Activated T-cell treated with anti-CD3 and anti-CD28 coated beads, Interleukin-2, amount 50 U/mL, for 72 hours (primary cell): ENCODE results near the gene TRAF3IP1. TPM values are rescaled to one million over a fixed set of nuclear protein-coding genes. Genes with fewer than 3 reads are reported as not detected.
"Not testable (repeated sequence)": the region's sequence is repeated elsewhere in the genome, so short reads cannot be mapped to it uniquely, and the experiment has no call there.

Source experiments
- ATAC-seq, 2 donors: fragments of 150-1000 bp; cut with Tn5 transposase; replicated peaks in 1 of 2; 2 replicates each; pipeline ENCODE4 v1.10.0; 2021; ENCODE audit warnings: moderate library complexity in 2 of 2, mild to moderate bottlenecking in 1 of 2
- DNase-seq, 2 donors: peaks; one replicate each; pipeline ENCODE4 v3.0.0; 2021 to 2022; ENCODE audit warnings: mixed read lengths in 1 of 2
- H3K27ac Mint-ChIP-seq: one replicate; pipeline ENCODE4 v1.8.0; 2022; ENCODE audit warnings: mild to moderate bottlenecking, moderate library complexity, mixed read lengths
- H3K27me3 Mint-ChIP-seq: one replicate; pipeline ENCODE4 v1.8.0; 2022; ENCODE audit warnings: low read depth, mixed read lengths
- H3K36me3 Mint-ChIP-seq, 2 donors: one replicate each; pipeline ENCODE4 v1.8.0; 2022; ENCODE audit warnings: mixed read lengths in 2 of 2, mild to moderate bottlenecking in 1 of 2; ENCODE audit not compliant: insufficient read depth in 2 of 2
- H3K4me1 Mint-ChIP-seq: one replicate; pipeline ENCODE4 v1.8.0; 2022; ENCODE audit warnings: low read depth, mixed read lengths
- H3K4me3 Mint-ChIP-seq, 2 donors: one replicate each; pipeline ENCODE4 v1.8.0; 2022; ENCODE audit warnings: mild to moderate bottlenecking in 2 of 2, mixed read lengths in 2 of 2, moderate library complexity in 2 of 2
- H3K9me3 Mint-ChIP-seq, 2 donors: one replicate each; pipeline ENCODE4 v1.8.0; 2022; ENCODE audit warnings: mixed read lengths in 2 of 2
- total RNA-seq, 2 donors: library from RNA; stranded (reverse); gene quantifications; one replicate each; pipeline ENCODE4 v1.2.3, GENCODE V29; 2022

The TRAF3IP1 gene
- total RNA-seq, 2 donors from 2014 or later, result 7.0 to 13.1 TPM

- H3K27ac Mint-ChIP-seq, result no peak overlapping the region
- no peak for DNase-seq
Observed at GRCh38 chr2:238326801-238327365, 6.6 kb downstream of the TRAF3IP1 start.

GRCh38 chr2:238327751-238328150 lies 7.4 kb downstream of the TRAF3IP1 start:
- H3K27me3 Mint-ChIP-seq, result no peaks in the 10 kb centered on the region
- H3K9me3 Mint-ChIP-seq, result no peaks in the 10 kb centered on the region
- peaks cover 6% of the 10 kb centered on the region for H3K4me1 Mint-ChIP-seq
- H3K36me3 Mint-ChIP-seq, result peaks cover 0 to 16% of the 10 kb centered on the region in 2 donors
- DNase-seq (no peak), ATAC-seq (no peak)
- no peak overlapping the region for H3K4me3 Mint-ChIP-seq
- no peak overlapping the region for H3K27ac Mint-ChIP-seq

More at GRCh38 chr2:238326801-238327365, 6.6 kb downstream of the TRAF3IP1 start:
- peaks cover 7% of the 10 kb centered on the region for H3K4me1 Mint-ChIP-seq
- no peaks in the 10 kb centered on the region for H3K27me3 Mint-ChIP-seq
- H3K4me3 Mint-ChIP-seq, result no peak overlapping the region
- H3K9me3 Mint-ChIP-seq, result no peaks in the 10 kb centered on the region
- peaks cover 0 to 16% of the 10 kb centered on the region in 2 donors for H3K36me3 Mint-ChIP-seq
- no peak for ATAC-seq

- no peak overlapping the region for H3K27ac Mint-ChIP-seq
- H3K4me1 Mint-ChIP-seq, result no peaks in the 10 kb centered on the region
- H3K27me3 Mint-ChIP-seq, result no peaks in the 10 kb centered on the region
- H3K9me3 Mint-ChIP-seq, result no peaks in the 10 kb centered on the region
- no peak for ATAC-seq
- H3K4me3 Mint-ChIP-seq, result no peak overlapping the region
- no peak for DNase-seq
- peaks cover 0 to 17% of the 10 kb centered on the region in 2 donors for H3K36me3 Mint-ChIP-seq
Observed at GRCh38 chr2:238330391-238330790, 10.1 kb downstream of the TRAF3IP1 start.

GRCh38 chr2:238331916-238332315 lies 11.6 kb downstream of the TRAF3IP1 start:
- DNase-seq, result no peak

GRCh38 chr2:238334885-238335284 lies 14.6 kb downstream of the TRAF3IP1 start:
- H3K27ac Mint-ChIP-seq, result no peak overlapping the region
- ATAC-seq, result no peak
- no peaks in the 10 kb centered on the region for H3K9me3 Mint-ChIP-seq
- H3K36me3 Mint-ChIP-seq, result peaks cover 0 to 2% of the 10 kb centered on the region in 2 donors
- H3K4me3 Mint-ChIP-seq, result no peak overlapping the region
- H3K27me3 Mint-ChIP-seq, result no peaks in the 10 kb centered on the region
- peaks cover 7% of the 10 kb centered on the region for H3K4me1 Mint-ChIP-seq
- DNase-seq, result no peak

More at GRCh38 chr2:238331916-238332315, 11.6 kb downstream of the TRAF3IP1 start:
- Mint-ChIP-seq H3K4me1 (no peaks in the 10 kb centered on the region), H3K36me3 (peaks cover 0 to 17% of the 10 kb centered on the region in 2 donors), H3K27ac (no peak overlapping the region), H3K27me3 (no peaks in the 10 kb centered on the region), H3K9me3 (no peaks in the 10 kb centered on the region), H3K4me3 (no peak overlapping the region)
- no peak for ATAC-seq

- not testable (repeated sequence) for H3K27me3 Mint-ChIP-seq, H3K36me3 Mint-ChIP-seq, ATAC-seq, H3K27ac Mint-ChIP-seq, DNase-seq, H3K4me1 Mint-ChIP-seq, H3K4me3 Mint-ChIP-seq, H3K9me3 Mint-ChIP-seq
Observed at GRCh38 chr2:238335591-238335990, 15.3 kb downstream of the TRAF3IP1 start.

- DNase-seq, result no peak
- no peaks in the 10 kb centered on the region for H3K27me3 Mint-ChIP-seq
- H3K27ac Mint-ChIP-seq, result no peak overlapping the region
- H3K4me1 Mint-ChIP-seq, result peaks cover 7% of the 10 kb centered on the region
- ATAC-seq, result no peak
- H3K4me3 Mint-ChIP-seq, result no peak overlapping the region
- H3K9me3 Mint-ChIP-seq, result no peaks in the 10 kb centered on the region
- H3K36me3 Mint-ChIP-seq, result peaks cover 0 to 2% of the 10 kb centered on the region in 2 donors
Observed at GRCh38 chr2:238336151-238336550, 15.8 kb downstream of the TRAF3IP1 start.

GRCh38 chr2:238336793-238337444 lies 16.6 kb downstream of the TRAF3IP1 start:
- H3K4me1 Mint-ChIP-seq, result peaks cover 7% of the 10 kb centered on the region
- no peak overlapping the region for H3K27ac Mint-ChIP-seq
- H3K9me3 Mint-ChIP-seq, result no peaks in the 10 kb centered on the region
- H3K36me3 Mint-ChIP-seq, result peaks cover 0 to 2% of the 10 kb centered on the region in 2 donors
- H3K27me3 Mint-ChIP-seq, result no peaks in the 10 kb centered on the region
- DNase-seq, result no peak
- H3K4me3 Mint-ChIP-seq, result no peak overlapping the region
- ATAC-seq, result no peak

- Mint-ChIP-seq H3K4me1 (peaks cover 7% of the 10 kb centered on the region), H3K4me3 (no peak overlapping the region), H3K9me3 (no peaks in the 10 kb centered on the region), H3K36me3 (peaks cover 0 to 2% of the 10 kb centered on the region in 2 donors), H3K27me3 (no peaks in the 10 kb centered on the region), H3K27ac (no peak overlapping the region)
- no peak for DNase-seq
- ATAC-seq, result no peak
Observed at GRCh38 chr2:238337846-238338245, 17.5 kb downstream of the TRAF3IP1 start.

- ATAC-seq, result no peak
- Mint-ChIP-seq H3K4me1 (peaks cover 7% of the 10 kb centered on the region), H3K9me3 (no peaks in the 10 kb centered on the region), H3K27ac (no peak overlapping the region), H3K4me3 (no peak overlapping the region), H3K27me3 (no peaks in the 10 kb centered on the region), H3K36me3 (peaks cover 0 to 2% of the 10 kb centered on the region in 2 donors)
- DNase-seq, result no peak
Observed at GRCh38 chr2:238338710-238339394, 18.5 kb downstream of the TRAF3IP1 start.

- Mint-ChIP-seq H3K27ac (no peak overlapping the region), H3K4me3 (no peak overlapping the region), H3K36me3 (peaks cover 0 to 2% of the 10 kb centered on the region in 2 donors), H3K27me3 (no peaks in the 10 kb centered on the region), H3K4me1 (peaks cover 7% of the 10 kb centered on the region), H3K9me3 (no peaks in the 10 kb centered on the region)
- ATAC-seq (no peak), DNase-seq (no peak)
Observed at GRCh38 chr2:238339395-238339780, 19.1 kb downstream of the TRAF3IP1 start.

- H3K27me3 Mint-ChIP-seq, result no peaks in the 10 kb centered on the region
- peaks cover 7% of the 10 kb centered on the region for H3K4me1 Mint-ChIP-seq
- DNase-seq, result no peak
- H3K4me3 Mint-ChIP-seq, result no peak overlapping the region
- peaks cover 0 to 2% of the 10 kb centered on the region in 2 donors for H3K36me3 Mint-ChIP-seq
- H3K27ac Mint-ChIP-seq, result no peak overlapping the region
- ATAC-seq, result no peak
- no peaks in the 10 kb centered on the region for H3K9me3 Mint-ChIP-seq
Observed at GRCh38 chr2:238339814-238340213, 19.5 kb downstream of the TRAF3IP1 start.

GRCh38 chr2:238341536-238341935 lies 21.2 kb downstream of the TRAF3IP1 start:
- peaks cover 7% of the 10 kb centered on the region for H3K4me1 Mint-ChIP-seq
- no peaks in the 10 kb centered on the region for H3K27me3 Mint-ChIP-seq
- H3K36me3 Mint-ChIP-seq, result no peaks in the 10 kb centered on the region
- no peak overlapping the region for H3K4me3 Mint-ChIP-seq
- ATAC-seq (no peak), DNase-seq (no peak)
- no peaks in the 10 kb centered on the region for H3K9me3 Mint-ChIP-seq
- no peak overlapping the region for H3K27ac Mint-ChIP-seq
